Hepatocyte (in vitro differentiated cells): ENCODE results near the gene SIGLEC12. TPM values are rescaled to one million over a fixed set of nuclear protein-coding genes. Genes with fewer than 3 reads are reported as not detected.

Source experiments
- DNase-seq: peaks from one replicate; pipeline ENCODE4 v3.0.0-alpha.2; 2016; ENCODE audit warnings: low spot score
- H2AFZ ChIP-seq: fragments of 200-600 bp; sonication (generic); 2 replicates; pipeline ENCODE4 v1.6.0; 2016; ENCODE audit warnings: antibody characterized with exemption, mild to moderate bottlenecking
- H3K27ac ChIP-seq: fragments of 200-600 bp; sonication (generic); 2 replicates; pipeline ENCODE4 v1.5.1; 2016; ENCODE audit warnings: mild to moderate bottlenecking
- H3K27me3 ChIP-seq: fragments of 200-600 bp; sonication (generic); 2 replicates; pipeline ENCODE4 v1.6.1; 2016
- H3K36me3 ChIP-seq: fragments of 200-600 bp; sonication (generic); replicated peaks from 2 replicates; pipeline ENCODE4 v1.5.1; 2016; ENCODE audit warnings: low read depth; ENCODE audit not compliant: insufficient read depth
- H3K4me1 ChIP-seq: fragments of 200-600 bp; sonication (generic); 2 replicates; pipeline ENCODE4 v1.5.1; 2016; ENCODE audit warnings: mild to moderate bottlenecking, moderate library complexity; ENCODE audit not compliant: insufficient read depth
- H3K4me2 ChIP-seq: fragments of 200-600 bp; sonication (generic); 2 replicates; pipeline ENCODE4 v1.6.0; 2016
- H3K4me3 ChIP-seq: fragments of 200-600 bp; sonication (generic); 2 replicates; pipeline ENCODE4 v1.5.1; 2016; ENCODE audit warnings: mild to moderate bottlenecking
- H3K79me2 ChIP-seq: fragments of 200-600 bp; sonication (generic); 2 replicates; pipeline ENCODE4 v1.6.0; 2017; ENCODE audit warnings: mild to moderate bottlenecking
- H3K9me2 ChIP-seq: fragments of 200-600 bp; sonication (generic); replicated peaks from 2 replicates; pipeline ENCODE4 v1.6.0; 2017; ENCODE audit warnings: mild to moderate bottlenecking; ENCODE audit not compliant: insufficient read depth
- H3K9me3 ChIP-seq: fragments of 200-600 bp; sonication (generic); 2 replicates; pipeline ENCODE4 v1.5.1; 2016; ENCODE audit warnings: low read depth, mild to moderate bottlenecking
- H4K20me1 ChIP-seq: fragments of 200-600 bp; sonication (generic); 2 replicates; pipeline ENCODE4 v1.6.0; 2016; ENCODE audit warnings: mild to moderate bottlenecking; ENCODE audit not compliant: insufficient read depth, poor library complexity, severe bottlenecking
- CTCF ChIP-seq: fragments of 200-600 bp; sonication (generic); IDR thresholded peaks from 2 replicates; pipeline ENCODE4 v1.5.1; 2016; ENCODE audit warnings: antibody characterized with exemption, mild to moderate bottlenecking; ENCODE audit not compliant: poor library complexity
- EZH2 ChIP-seq: fragments of 200-600 bp; sonication (generic); IDR thresholded peaks from 2 replicates; pipeline ENCODE4 v1.6.1; 2016; ENCODE audit warnings: antibody characterized with exemption, mild to moderate bottlenecking, borderline replicate concordance
- EZH2phosphoT487 ChIP-seq: fragments of 200-600 bp; sonication (generic); IDR thresholded peaks from one replicate; pipeline ENCODE4 v1.6.1; 2018; ENCODE audit warnings: antibody characterized with exemption, mild to moderate bottlenecking, low read depth, moderate library complexity; ENCODE audit not compliant: unreplicated experiment, severe bottlenecking
- WGBS: methylation state at CpG from one replicate; pipeline ENCODE4 v1.1.6; 2016; ENCODE audit warnings: low lambda C conversion rate; ENCODE audit errors: missing lambda C conversion rate; 5-methylcytosine and 5-hydroxymethylcytosine counted together
- polyA plus RNA-seq: library from polyadenylated mRNA; unstranded; fragments of >200 nt; fragmentation: Nextera tagmentation; extraction: Ambion mirVana; gene quantifications from 2 replicates; pipeline ENCODE4 v1.2.1, GENCODE V29; 2016
- total RNA-seq: library from RNA; depleted of rRNA; stranded (reverse); fragments of >200 nt; gene quantifications from 2 replicates; pipeline ENCODE4 v1.2.3, GENCODE V29; 2014

SIGLEC12 gene
- total and polyA plus RNA-seq, 2 experiments from 2014 or later, result 0.29 TPM; not detected in 1

GRCh38 chr19:51485960-51486660 lies 15.5 kb downstream of the SIGLEC12 start:
- H3K79me2 ChIP-seq, result no peaks in the 10 kb centered on the region
- no peaks in the 10 kb centered on the region for H3K27me3 ChIP-seq
- TF ChIP-seq EZH2 (no peak), CTCF (no peak), EZH2phosphoT487 (no peak)
- H2AFZ ChIP-seq, result no peak overlapping the region
- H3K9me3 ChIP-seq, result no peaks in the 10 kb centered on the region
- no peak overlapping the region for H3K4me2 ChIP-seq
- H3K4me3 ChIP-seq, result no peak overlapping the region
- no peaks in the 10 kb centered on the region for H3K36me3 ChIP-seq
- 85% methylated on average over 5 of the region's 5 CpGs for WGBS
- H4K20me1 ChIP-seq, result no peaks in the 10 kb centered on the region
- H3K4me1 ChIP-seq, result no peaks in the 10 kb centered on the region
- no peaks in the 10 kb centered on the region for H3K9me2 ChIP-seq
- DNase-seq, result no peak
- no peak overlapping the region for H3K27ac ChIP-seq

- no peak for TF ChIP-seq CTCF
- TF ChIP-seq EZH2phosphoT487, result no peak
- no peak for TF ChIP-seq EZH2
- Histone ChIP-seq H3K4me1 (no peaks in the 10 kb centered on the region), H3K36me3 (no peaks in the 10 kb centered on the region), H3K9me2 (no peaks in the 10 kb centered on the region), H3K4me2 (no peak overlapping the region), H4K20me1 (no peaks in the 10 kb centered on the region), H3K4me3 (no peak overlapping the region), H3K27me3 (no peaks in the 10 kb centered on the region), H3K79me2 (no peaks in the 10 kb centered on the region), H3K27ac (no peak overlapping the region), H3K9me3 (no peaks in the 10 kb centered on the region), H2AFZ (no peak overlapping the region)
- peak; percentile 38 for DNase-seq
- 77% methylated on average over 8 of the region's 8 CpGs for WGBS
Observed at GRCh38 chr19:51480590-51480989, 21.0 kb downstream of the SIGLEC12 start.

GRCh38 chr19:51479531-51480331 lies 21.9 kb downstream of the SIGLEC12 start:
- Histone ChIP-seq H3K27ac (no peak overlapping the region), H3K36me3 (no peaks in the 10 kb centered on the region), H3K4me3 (no peak overlapping the region), H3K79me2 (no peaks in the 10 kb centered on the region), H2AFZ (no peak overlapping the region), H3K9me2 (no peaks in the 10 kb centered on the region), H3K4me1 (no peaks in the 10 kb centered on the region), H3K4me2 (peak overlapping the region; percentile 29), H4K20me1 (no peaks in the 10 kb centered on the region), H3K27me3 (no peaks in the 10 kb centered on the region), H3K9me3 (no peaks in the 10 kb centered on the region)
- WGBS, result 83% methylated on average over 12 of the region's 12 CpGs
- TF ChIP-seq CTCF, result no peak
- TF ChIP-seq EZH2phosphoT487, result no peak
- no peak for TF ChIP-seq EZH2
- no peak for DNase-seq
